ENCODE data around the gene SETX. TPM values are rescaled to one million over a fixed set of nuclear protein-coding genes. Genes with fewer than 3 reads are reported as not detected.

The SETX gene
- total RNA-seq, 1 donor, result 89.8 TPM

DNA sequence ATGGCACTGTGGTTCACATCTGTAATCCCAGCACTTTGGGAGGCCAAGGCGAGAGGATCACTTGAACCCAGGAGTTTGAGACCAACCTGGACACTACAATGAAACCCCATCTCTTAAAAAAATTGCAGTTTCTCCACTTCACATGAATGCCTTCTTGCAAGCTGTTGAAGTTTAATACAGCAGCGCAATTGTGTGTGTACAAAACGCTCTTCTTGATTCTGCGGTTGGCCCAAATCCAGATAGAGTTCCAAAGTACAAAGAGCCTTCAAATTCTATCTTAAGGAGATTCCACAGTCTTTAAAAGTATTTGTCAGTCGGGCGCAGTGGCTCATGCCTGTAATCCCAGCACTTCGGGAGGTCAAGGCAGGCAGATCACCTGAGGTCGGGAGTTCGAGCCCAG is 9.3 kb upstream of the SETX start:
- no peak for DNase-seq (ENCODE audit: low read depth)
- no peak overlapping the region for H3K4me3 ChIP-seq (ENCODE audit: low read depth, low read length)
- TF ChIP-seq, protein P1, sequence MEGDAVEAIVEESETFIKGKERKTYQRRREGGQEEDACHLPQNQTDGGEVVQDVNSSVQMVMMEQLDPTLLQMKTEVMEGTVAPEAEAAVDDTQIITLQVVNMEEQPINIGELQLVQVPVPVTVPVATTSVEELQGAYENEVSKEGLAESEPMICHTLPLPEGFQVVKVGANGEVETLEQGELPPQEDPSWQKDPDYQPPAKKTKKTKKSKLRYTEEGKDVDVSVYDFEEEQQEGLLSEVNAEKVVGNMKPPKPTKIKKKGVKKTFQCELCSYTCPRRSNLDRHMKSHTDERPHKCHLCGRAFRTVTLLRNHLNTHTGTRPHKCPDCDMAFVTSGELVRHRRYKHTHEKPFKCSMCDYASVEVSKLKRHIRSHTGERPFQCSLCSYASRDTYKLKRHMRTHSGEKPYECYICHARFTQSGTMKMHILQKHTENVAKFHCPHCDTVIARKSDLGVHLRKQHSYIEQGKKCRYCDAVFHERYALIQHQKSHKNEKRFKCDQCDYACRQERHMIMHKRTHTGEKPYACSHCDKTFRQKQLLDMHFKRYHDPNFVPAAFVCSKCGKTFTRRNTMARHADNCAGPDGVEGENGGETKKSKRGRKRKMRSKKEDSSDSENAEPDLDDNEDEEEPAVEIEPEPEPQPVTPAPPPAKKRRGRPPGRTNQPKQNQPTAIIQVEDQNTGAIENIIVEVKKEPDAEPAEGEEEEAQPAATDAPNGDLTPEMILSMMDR (IDR thresholded peaks at IDR 0.05; ENCODE audit: insufficient read depth, low read depth, low read length), result no peak

GRCh38 chr9:132357764-132358163 is 3.0 kb upstream of the SETX start:
- H3K4me3 ChIP-seq (ENCODE audit: low read depth, low read length), result no peak overlapping the region
- TF ChIP-seq, protein P1 (IDR thresholded peaks at IDR 0.05; ENCODE audit: insufficient read depth, low read depth, low read length), result no peak
- no peak for DNase-seq (ENCODE audit: low read depth)

DNA sequence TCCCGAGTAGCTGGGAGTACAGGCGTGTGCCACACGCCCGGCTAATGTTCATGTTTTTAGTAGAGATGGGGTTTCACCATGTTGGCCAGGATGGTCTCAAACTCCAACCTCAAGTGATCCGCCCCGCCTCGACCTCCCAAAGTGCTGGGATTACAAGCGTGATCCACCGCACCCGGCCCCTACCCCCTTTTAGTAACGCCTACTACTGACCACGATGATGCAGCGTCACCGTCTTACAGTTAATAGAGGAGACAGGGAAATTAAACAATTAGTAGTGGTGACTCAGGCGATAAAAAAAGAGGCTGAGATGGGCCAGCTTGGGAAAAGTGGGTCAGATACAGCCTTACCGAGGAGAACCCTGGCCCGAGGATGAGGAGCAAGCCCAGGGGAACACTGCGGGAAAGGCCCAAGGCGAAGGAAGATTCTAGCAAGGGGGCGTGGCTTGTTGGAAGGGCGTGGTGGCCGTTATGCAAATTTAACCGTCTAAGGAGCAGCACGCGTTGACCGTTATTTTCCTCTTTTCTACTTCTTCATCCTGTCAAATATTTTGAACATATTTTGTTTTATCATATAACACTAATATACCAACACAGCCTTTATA is 1.6 kb upstream of the SETX start:
- TF ChIP-seq, protein P1 (IDR thresholded peaks at IDR 0.05; ENCODE audit: insufficient read depth, low read depth, low read length), result no peak
- H3K4me3 ChIP-seq (ENCODE audit: low read depth, low read length), result no peak overlapping the region
- no peak for DNase-seq (ENCODE audit: low read depth)

- TF ChIP-seq, protein P1 (IDR thresholded peaks at IDR 0.05; ENCODE audit: insufficient read depth, low read depth, low read length), result no peak
- DNase-seq (ENCODE audit: low read depth), result peak; percentile 5
- H3K4me3 ChIP-seq (ENCODE audit: low read depth, low read length), result peak overlapping the region; percentile 46
These were observed 3.3 kb downstream of the SETX start for GRCh38 chr9:132351404-132352045.

DNA sequence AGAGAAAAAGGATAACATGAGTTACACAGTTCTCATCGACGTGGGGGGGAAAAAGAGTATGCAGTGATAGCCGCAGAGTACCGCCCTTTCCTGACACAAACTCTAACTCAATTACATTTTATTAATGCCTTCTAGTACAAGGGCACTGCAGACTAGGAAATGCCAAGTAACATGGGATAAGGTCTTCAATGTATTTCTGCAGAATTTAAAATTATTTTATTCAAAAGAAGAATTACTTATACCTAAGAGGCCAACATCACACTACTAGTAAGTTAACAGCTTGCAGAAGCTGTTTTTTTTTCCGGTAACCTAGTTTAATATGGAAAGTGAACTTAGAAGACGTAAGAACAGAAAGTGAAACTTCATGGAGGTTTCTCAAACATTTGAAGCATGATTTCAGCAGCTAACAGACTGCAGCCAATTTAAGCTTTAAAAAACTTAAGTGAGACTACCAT is 3.9 kb downstream of the SETX start:
- peak; percentile 70 for DNase-seq (ENCODE audit: low read depth)
- TF ChIP-seq, protein P1 (IDR thresholded peaks at IDR 0.05; ENCODE audit: insufficient read depth, low read depth, low read length), result no peak
- peak overlapping the region; percentile 46 for H3K4me3 ChIP-seq (ENCODE audit: low read depth, low read length)

DNA sequence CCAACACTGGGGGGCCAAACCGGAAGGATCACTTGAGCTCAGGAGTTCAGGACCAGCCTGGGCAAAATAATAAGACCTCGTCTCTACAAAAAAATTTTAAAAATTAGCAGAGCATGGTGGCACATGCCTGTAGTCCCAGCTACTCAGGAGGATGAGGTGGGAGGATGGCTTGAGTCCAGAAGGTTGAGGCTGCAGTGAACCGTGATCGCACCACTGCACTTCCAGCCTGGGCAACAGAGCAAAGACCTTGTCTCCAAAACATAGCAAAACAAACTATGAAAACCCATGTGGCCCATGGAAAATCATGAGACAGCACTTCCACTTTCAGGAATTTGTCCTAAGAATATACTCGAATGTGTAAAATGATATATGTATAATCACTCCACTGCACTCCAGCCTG is 6.1 kb downstream of the SETX start:
- TF ChIP-seq, protein P1 (IDR thresholded peaks at IDR 0.05; ENCODE audit: insufficient read depth, low read depth, low read length), result no peak
- DNase-seq (ENCODE audit: low read depth), result no peak

More for the DNA sequence above, 6.1 kb downstream of the SETX start:
- H3K4me3 ChIP-seq (ENCODE audit: low read depth, low read length), result no peak overlapping the region

Measured in fibroblast of villous mesenchyme (primary cell).